Activated CD4-positive, alpha-beta T cell treated with anti-CD3 and anti-CD28 coated beads, Interleukin-2, amount 50 U/mL, for 16 hours (primary cell): ENCODE results near the gene MRPL18.

Experiments used
- DNase-seq: peaks from one replicate; pipeline ENCODE4 v3.0.0-alpha.2; 2020

The MRPL18 gene

DNA sequence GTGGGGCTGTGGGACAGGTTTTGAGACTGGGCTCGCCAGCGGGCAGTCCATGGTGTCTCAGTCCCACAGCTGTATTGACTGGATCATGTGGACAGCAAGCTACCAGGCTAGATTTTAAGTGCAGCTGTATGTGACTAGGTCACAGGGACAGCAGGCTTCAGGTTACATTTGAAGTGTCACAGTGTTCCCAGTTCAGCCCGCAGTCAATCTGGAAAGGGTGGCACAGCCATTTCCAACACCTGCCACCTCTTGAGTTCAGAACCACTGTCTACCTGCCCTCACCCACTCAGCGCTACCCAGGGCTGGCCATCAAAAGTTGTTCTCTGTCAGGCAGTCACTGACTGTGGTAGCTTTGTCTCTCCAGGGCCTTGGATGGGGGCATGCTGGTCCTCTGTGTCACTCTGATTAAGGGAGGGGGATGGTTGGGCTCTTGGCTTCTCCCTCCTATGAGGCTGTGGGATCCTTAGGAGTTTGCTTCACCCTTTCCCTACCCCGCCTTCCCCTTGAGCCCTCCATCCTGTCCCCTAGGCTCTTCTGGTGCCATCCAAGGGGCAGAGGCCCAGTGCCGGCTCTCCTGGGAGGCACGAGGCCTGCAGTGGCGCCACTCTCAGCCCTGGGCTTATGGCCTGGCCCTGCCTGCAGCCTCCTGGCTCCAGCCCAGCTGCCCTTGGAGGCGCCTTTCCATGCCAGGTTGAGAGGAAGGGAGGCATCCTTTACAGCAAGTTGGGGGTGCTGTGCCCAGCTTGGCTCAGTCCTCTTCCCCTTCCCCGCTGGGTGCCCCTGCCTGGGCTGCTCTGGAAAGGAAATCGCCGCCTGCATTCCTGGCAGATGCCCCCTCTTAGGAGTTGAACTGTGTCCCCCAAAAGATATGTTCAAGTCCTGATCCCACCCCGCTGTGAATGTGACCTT lies 54.7 kb downstream of the MRPL18 start:
- DNase-seq = no peak
